Measurements from ENCODE around the gene MACROD2.

- TF ChIP-seq CTCF (IDR thresholded peaks at IDR 0.05) (peak in 2 of 4 experiments; percentile 51 to 61), POLR2A (IDR thresholded peaks at IDR 0.05) (no peak), POLR2AphosphoS5 (IDR thresholded peaks at IDR 0.05) (peak; percentile 17)
Measured at GRCh38 chr20:14334306-14334930, 339.1 kb downstream of the MACROD2 start.
